GM18909 (cell line): ENCODE results near the gene HPS6.
"Not testable (repeated sequence)": the region's sequence is repeated elsewhere in the genome, so short reads cannot be mapped to it uniquely, and the experiment has no call there.

Experiments used
- ATAC-seq: cut with Tn5 transposase; IDR thresholded peaks from one replicate; pipeline ENCODE4 v1.9.1; 2021; ENCODE audit warnings: mild to moderate bottlenecking; ENCODE audit not compliant: unreplicated experiment, poor library complexity

HPS6 gene

DNA sequence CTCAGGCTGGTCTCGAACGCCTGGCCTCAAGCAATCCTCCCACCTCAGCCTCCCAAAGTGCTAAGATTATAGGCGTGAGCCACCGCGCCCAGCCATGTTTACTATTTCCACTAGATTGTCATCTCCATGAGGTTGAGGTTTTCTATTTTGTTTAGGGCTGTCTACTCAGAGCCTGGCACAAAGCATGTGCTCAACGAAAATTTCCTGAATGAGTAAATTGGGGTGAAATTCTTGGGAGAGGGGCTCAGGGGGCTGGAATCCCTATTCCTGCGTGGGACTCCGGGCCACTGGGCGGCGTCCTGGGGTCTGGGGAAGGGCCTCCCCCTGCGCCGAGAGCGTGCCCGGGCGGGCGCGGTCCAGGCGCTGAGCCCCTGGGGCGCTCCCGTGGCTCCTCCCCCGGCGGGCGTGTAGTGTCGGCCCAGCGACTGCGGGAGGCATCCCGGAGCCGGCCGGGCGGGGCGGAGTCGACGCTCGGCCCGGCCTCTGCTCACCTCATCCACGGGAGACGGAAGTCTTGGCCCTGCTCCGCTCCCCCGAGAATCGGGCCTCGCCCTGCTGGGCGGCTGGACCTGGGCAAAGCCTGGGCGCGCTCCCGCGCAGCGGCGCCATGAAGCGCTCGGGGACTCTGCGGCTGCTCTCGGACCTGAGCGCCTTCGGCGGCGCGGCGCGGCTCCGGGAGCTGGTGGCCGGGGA lies at the start of gene HPS6:
Gene HPS6, plus strand, starts transcription at position 482 of the 693 bp plus-strand sequence. Its CDS starts 126 bp downstream, at position 608.
- ATAC-seq, result peak; percentile 92

DNA sequence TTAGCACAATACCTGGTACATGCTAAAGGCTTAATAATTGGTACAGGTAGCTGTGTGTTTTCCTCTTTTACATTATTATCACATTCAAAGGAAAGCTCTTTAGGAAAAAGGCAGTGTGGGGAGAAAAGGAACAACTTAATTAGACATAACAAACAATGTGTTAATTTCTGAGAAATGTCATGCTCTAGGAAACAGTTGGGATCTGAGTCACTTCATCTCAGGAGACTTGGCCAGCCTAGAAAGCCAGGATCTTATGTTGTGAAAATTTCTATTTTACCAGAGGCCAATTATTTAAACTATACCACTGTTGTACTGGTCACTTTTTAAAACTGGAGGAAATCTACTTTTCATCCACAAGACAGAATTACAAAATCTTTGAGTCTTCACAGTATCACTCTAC lies 48.7 kb upstream of the HPS6 start:
- ATAC-seq, result no peak

DNA sequence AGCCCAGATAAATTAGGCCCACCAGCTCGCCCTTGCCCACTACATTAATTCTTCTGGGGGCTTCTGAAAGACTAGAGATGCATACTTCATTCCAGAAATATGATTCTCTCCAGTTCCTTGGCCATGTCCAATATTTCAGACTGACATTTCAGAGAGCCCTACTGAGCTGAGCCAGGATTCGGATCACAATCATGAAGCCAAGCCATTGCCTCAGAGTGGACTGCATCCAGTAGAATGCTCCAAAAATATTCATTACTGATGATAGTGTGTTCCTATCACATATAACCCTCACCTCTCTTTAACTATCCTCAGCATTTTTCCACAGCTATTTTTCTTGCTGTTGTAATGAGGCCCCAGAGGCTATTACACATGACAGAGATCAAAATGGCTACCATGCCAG lies 47.9 kb upstream of the HPS6 start:
- no peak for ATAC-seq

DNA sequence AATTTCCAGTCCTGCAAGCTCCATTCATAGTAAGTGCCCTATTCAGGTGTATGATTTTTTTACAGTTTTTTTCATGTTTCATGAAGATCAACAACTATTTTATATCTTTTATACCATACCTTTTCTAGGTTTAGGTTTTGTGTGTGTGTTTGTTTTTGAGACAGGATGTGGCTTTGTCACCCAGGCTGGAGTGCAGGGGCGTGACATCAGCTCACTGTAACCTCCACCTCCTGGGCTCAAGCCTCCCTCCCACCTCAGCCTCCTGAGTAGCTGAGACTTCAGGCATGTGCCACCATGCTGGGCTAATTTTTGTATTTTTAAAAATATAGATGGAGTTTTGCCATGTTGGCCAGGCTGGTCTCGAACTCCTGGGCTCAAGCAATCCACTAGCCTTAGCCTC lies 44.2 kb upstream of the HPS6 start:
- no peak for ATAC-seq

DNA sequence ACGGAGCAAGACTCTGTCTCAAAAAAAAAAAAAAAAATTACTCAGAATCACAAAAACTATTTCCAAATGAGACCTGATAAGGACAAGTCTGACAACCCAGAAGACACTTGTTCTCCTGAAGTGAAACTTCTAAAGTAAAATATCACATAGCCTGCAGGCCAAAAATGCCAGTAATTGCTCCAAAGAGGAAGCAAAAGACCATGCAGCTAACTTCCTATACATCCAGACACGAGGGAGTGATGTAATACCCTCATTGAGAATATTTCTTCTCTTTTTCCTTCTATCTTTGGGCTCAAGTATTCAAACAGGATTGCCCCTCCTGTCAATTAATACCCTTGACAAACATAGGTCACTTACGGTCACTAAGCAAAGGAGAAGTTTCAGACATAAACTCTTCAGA lies 40.4 kb upstream of the HPS6 start:
- no peak for ATAC-seq

DNA sequence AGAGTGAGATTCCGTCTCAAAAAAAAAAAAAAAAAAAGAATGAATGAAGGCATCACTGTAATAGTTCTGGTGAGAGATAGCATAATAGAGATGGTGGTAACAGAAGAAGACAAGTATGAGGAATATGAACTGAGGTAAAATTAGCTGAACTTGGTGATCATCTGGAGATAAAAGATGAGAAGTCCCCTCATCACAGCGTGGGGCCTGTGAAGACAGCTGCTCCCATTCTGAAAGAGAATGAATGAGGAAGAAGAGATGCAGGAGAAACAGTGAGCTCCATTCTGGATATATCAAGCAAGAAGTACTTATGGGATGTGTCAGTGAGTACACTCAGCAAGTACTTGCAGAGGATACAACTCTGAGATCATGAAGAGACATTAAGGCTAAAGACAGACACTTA lies 37.9 kb upstream of the HPS6 start:
- no peak for ATAC-seq

DNA sequence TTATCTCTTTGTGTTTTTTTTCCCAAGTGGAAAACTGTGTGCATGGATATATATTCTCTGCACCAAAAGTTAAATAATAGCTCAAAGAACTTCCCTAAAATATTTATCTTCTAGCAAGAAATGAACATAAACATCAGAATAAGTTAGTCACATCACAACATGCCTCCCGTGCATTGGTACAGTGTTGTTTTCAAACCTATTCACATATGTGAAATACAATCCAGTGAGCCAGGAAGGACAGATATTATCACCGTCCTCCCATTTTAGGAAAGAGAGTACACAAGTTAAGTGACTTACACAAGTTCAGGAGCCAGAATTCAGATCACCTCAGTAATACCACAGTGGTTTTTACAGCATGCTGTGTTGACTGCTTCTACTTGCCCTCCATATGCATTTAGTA lies 31.4 kb upstream of the HPS6 start:
- ATAC-seq, result no peak

DNA sequence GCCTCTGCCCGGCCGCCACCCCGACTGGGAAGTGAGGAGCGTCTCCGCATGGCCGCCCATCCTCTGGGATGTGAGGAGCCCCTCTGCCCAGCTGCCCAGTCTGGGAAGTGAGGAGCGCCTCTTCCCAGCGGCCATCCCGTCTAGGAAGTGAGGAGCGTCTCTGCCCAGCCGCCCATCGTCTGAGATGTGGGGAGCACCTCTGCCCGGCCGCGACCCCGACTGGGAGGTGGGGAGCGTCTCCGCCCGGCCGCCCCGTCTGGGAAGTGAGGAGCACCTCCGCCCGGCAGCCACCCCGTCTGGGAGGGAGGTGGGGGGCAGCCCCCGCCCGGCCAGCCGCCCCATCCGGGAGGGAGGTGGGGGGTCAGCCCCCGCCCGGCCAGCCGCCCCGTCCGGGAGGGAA lies 29.3 kb upstream of the HPS6 start:
- not testable (repeated sequence) for ATAC-seq

DNA sequence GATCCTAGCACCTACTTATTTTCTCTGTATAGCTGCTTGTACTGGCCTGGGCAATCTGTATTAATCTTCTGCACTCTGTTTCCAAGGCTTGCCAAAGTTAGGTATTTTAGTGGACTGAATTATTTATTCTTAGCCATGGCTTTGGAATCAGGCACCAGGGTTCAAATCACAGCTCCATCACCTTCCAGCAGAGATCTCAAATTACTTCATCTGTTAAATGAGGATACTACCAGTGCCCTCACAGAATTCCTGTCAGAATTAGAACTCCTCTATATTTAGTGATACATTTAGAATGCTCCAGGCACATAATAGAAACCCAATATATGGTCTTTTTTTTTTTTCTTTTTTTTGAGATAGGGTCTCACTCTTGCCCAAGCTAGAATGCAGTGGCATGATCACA lies 26.7 kb upstream of the HPS6 start:
- ATAC-seq, result no peak

DNA sequence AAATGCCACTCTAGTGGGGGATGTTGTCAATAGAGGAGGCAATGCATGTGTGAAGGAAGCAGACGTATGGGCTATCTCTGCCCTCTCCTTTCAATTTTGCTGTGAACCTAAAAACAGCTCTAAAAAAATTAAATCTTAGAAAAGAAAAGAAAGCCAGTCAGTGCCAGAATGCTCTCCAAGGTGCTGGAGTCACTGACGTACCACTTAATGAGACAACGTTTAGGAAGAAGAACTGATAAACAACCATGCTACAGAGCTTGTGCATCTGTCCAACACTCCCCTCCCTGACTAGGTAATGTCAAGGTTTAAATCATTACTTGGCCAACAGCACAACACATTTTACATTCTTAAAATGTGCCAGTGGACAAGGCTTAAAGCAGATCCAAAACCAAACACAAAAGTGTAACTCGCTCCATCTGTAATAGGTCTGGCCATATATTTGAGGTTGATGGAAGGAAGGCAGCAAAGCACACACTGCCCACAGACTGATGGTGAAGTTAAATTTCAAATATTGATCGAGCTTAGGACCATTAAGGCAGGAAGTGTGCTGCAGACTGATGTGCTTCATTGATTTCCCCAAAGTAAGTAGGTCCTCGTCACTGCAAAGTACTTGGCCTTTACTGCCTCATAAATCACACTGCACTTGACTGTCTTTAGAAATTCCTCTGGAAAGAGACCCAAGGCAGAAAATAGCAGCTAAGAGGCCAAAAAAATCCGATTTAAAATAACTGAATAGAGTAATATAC lies 24.7 kb upstream of the HPS6 start:
- ATAC-seq, result no peak

DNA sequence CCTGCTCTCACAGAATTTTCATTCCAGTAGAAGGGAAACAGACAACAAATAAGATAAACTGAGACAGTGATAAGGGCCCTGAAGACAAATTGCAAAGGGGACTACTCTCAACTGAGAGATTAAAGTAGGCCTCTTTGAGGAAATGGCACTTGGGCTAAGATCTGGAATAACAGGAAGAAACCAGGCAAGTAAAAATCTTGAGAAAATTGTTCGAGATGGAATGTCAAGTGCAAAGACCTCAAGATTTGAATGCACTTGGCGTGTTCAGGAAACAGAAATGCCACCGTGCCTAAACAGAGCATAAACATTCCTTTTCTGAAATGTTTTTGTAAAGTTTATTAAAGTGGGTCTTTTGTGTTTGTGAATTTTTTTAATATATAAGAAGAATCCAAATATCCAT lies 19.9 kb upstream of the HPS6 start:
- no peak for ATAC-seq

DNA sequence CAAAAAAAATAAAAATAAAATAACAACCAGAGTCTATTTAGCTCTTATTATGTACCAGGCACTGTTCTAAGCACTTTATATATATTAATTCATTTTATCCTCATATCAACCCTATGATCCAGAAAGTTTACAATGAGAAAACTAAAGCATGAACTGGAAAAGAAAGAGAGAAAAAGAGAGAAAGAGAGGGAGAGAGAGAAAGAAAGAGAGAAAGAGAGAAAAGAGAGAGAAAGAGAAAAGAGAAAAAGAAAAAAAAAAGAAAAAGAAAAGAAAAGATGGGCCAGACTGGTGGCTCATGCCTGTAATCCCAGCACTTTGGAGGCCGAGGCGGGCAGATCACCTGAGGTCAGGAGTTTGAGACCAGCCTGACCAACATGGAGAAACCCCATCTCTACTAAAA lies 19.1 kb upstream of the HPS6 start:
- ATAC-seq, result no peak

DNA sequence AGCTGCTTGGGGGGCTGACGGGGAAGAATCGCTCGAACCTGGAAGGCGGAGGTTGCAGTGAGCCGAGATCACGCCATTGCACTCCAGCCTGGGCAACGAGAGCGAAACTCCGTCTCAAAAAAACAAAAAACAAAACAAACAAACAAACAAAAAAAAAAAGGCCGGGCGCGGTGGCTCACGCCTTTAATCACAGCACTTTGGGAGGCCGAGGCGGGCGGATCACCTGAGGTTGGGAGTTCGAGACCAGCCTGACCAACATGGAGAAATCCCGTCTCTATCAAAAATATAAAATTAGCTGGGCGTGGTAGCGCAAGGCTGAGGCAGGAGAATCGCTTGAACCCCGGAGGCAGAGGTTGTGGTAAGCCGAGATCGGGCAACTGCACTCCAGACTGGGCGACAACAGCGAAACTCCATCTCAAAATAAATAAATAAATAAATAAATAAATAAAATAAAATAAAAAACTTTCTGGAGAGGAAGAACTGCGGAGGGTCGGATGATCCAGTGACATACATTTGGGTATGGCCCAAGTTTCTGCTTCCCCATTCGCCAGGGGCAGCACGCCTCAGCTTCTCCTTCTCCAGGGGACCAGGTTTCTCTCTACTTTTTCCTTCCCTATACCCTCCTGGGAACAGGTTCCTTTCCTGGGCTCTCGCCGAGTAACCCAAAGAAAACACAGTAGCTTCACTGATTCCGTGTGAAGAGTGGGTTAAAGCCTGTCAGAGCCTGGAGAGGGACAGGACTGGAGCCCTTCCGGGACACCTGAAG lies 10.1 kb upstream of the HPS6 start:
- not testable (repeated sequence) for ATAC-seq

DNA sequence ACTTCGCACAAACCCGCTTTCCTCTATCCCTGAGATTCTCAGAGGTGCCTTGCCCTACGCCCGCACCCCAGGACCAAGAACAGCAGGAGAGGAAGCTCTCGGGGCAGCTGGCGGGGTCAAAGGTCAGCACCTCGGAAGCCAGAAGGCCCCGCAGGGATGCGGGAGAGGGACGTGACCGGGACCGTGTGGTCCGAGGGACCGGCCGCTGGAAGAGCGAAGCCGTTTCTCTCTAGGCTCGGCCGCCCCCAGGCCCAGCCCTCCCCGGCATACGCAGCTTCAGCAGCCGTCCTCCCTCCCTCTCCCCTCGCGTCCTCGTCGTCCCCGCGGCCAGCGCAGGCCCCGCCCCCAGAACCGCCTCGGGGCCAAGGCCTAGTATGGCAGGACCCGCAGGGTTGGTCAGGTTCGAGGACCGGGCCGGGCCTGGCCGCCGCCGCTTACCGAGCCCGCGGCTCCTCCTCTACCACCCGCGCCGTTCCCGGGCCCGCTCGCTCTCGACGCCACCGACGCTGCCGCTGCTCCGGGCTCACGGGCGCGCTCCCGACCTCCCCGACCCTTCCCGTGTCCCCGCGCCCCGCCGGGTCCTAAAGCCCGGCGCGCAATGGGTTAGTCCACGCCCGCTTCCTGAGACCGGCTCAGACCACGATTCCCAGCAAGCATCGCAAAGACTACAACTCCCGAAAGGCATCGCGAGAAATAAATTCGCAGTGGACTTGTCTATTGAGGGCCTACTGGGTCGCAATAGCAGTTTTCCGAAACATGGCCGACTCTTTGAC lies 9.3 kb upstream of the HPS6 start, which contains the start of gene ARMH3:
Gene ARMH3, minus strand, starts transcription at position 527 of the 773 bp plus-strand sequence. CDS start 16,059 bp downstream, outside the sequence.
- peak; percentile 93 for ATAC-seq

DNA sequence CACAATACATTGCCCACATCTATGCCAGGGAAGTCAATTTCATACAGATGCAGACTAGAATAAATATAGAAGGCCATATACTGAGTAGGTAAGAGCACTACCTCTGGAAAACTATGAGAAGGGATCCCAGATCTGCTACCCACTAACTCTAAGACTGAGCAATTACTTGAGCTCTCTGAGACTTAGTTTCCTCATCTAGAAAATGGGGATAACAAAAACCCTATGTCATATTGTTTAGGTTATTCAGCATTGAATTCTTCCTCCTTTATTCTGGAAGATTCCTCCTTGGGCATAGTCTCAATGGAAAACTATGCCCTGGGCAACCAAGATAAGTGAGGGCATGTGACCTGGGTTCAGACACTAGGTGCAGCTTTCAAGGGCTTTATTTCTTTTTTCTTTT lies 5.2 kb upstream of the HPS6 start:
- ATAC-seq, result no peak

DNA sequence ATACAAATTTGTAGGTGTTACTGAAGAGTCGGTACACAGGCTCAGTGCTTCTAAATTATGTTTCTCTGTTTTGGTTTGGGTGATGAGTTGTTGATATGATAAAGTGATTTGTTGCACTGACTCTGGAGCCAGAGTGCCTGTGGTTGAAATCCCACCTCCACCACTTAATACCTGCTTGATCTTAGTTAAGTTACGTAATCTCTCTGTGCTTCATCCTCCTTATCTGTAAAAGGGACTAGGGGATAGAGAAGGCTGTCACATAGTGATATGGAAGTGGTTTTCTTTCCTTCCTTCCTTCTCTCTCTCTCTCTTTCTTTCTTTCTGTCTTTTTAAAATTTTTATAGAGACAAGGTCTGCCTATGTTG lies 664 bp upstream of the HPS6 start:
- no peak for ATAC-seq

DNA sequence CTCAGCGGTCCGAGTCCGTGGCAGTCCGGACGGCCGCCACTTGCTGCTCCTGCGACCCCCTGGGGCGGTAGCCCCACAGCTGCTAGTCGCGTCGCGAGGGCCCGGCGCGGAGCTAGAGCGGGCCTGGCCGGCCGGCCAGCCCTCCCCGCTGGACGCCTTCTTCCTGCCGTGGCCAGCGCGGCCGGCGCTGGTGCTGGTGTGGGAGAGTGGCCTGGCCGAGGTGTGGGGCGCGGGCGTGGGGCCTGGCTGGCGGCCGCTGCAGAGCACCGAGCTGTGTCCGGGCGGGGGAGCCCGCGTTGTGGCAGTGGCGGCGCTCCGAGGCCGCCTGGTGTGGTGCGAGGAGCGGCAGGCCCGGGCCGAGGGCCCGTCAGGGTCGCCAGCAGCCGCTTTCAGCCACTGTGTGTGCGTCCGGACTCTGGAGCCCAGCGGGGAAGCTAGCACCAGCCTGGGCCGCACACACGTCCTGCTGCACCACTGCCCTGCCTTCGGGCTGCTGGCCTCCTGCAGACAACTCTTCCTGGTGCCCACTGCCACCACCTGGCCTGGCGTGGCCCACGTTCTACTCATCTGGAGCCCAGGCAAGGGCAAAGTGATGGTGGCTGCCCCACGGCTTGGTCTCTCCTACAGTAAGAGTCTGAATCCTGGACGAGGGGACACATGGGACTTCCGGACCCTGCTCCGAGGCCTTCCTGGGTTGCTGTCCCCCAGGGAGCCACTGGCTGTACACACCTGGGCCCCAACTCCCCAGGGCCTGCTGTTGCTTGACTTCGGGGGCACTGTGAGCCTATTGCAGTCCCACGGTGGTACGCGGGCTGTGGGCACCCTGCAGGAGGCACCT lies 631 bp downstream of the HPS6 start:
- peak; percentile 20 for ATAC-seq

DNA sequence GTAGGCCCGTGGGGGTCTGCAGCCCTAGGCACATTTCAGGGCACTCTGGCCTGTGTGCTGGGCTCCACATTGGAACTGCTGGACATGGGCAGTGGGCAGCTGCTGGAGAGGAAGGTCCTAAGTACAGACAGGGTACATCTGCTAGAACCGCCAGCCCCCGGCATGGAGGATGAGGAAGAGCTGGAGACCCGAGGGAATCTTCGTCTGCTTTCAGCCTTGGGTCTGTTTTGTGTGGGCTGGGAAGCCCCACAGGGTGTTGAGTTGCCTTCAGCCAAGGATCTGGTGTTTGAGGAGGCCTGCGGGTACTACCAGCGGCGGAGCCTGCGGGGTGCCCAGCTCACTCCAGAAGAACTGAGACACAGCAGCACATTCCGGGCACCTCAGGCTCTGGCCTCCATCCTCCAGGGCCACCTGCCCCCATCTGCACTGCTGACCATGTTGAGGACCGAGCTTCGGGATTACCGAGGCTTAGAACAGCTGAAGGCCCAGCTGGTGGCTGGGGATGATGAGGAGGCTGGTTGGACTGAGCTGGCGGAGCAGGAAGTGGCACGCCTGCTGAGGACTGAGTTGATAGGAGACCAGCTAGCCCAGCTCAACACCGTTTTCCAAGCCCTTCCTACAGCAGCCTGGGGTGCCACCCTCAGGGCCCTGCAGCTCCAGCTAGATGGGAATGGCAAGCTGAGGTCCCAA lies 1.4 kb downstream of the HPS6 start:
- no peak for ATAC-seq
